ENCODE data around the gene MRLN. TPM values are rescaled to one million over a fixed set of nuclear protein-coding genes. Genes with fewer than 3 reads are reported as not detected.
"Not testable (repeated sequence)": the region's sequence is repeated elsewhere in the genome, so short reads cannot be mapped to it uniquely, and the experiment has no call there.

The MRLN gene
- total RNA-seq, 2 donors from 2014 or later: not detected

GRCh38 chr10:59735296-59735695 is 18.0 kb downstream of the MRLN start:
- Mint-ChIP-seq H3K4me1 (ENCODE audit: low read depth in 2 of 2) (peaks cover 4 to 5% of the 10 kb centered on the region in 2 donors), H3K27me3 (peaks cover 3 to 16% of the 10 kb centered on the region in 2 donors), H3K9me3 (no peaks in the 10 kb centered on the region), H3K4me3 (no peak overlapping the region), H3K27ac (no peak overlapping the region), H3K36me3 (no peaks in the 10 kb centered on the region)
- ATAC-seq (no peak), DNase-seq (ENCODE audit: low spot score) (no peak)

GRCh38 chr10:59734014-59734462 is 19.2 kb downstream of the MRLN start:
- H3K9me3 Mint-ChIP-seq: no peaks in the 10 kb centered on the region
- no peak overlapping the region for H3K27ac Mint-ChIP-seq
- H3K4me1 Mint-ChIP-seq (ENCODE audit: low read depth in 2 of 2): peaks cover 4 to 5% of the 10 kb centered on the region in 2 donors
- ATAC-seq: no peak
- no peaks in the 10 kb centered on the region for H3K36me3 Mint-ChIP-seq
- H3K27me3 Mint-ChIP-seq: peaks cover 3 to 16% of the 10 kb centered on the region in 2 donors
- no peak overlapping the region for H3K4me3 Mint-ChIP-seq
- no peak for DNase-seq (ENCODE audit: low spot score)

- not testable (repeated sequence) for DNase-seq (ENCODE audit: low spot score); H3K4me1 Mint-ChIP-seq (ENCODE audit: low read depth in 2 of 2); ATAC-seq; H3K9me3 Mint-ChIP-seq; H3K27ac Mint-ChIP-seq; H3K4me3 Mint-ChIP-seq; H3K36me3 Mint-ChIP-seq
- peaks cover 3 to 14% of the 10 kb centered on the region in 2 donors for H3K27me3 Mint-ChIP-seq
These were observed 19.8 kb downstream of the MRLN start for GRCh38 chr10:59733321-59734013.

- not testable (repeated sequence) for ATAC-seq; H3K27me3 Mint-ChIP-seq; H3K4me1 Mint-ChIP-seq (ENCODE audit: low read depth in 2 of 2); H3K36me3 Mint-ChIP-seq; H3K9me3 Mint-ChIP-seq; H3K4me3 Mint-ChIP-seq; H3K27ac Mint-ChIP-seq; DNase-seq (ENCODE audit: low spot score)
These were observed 20.4 kb downstream of the MRLN start for GRCh38 chr10:59732849-59733248.

GRCh38 chr10:59729167-59729566 is 24.1 kb downstream of the MRLN start:
- not testable (repeated sequence) for ATAC-seq; H3K9me3 Mint-ChIP-seq; H3K27ac Mint-ChIP-seq; H3K4me1 Mint-ChIP-seq (ENCODE audit: low read depth in 2 of 2); H3K4me3 Mint-ChIP-seq; H3K27me3 Mint-ChIP-seq; DNase-seq (ENCODE audit: low spot score); H3K36me3 Mint-ChIP-seq

- no peaks in the 10 kb centered on the region for H3K4me1 Mint-ChIP-seq (ENCODE audit: low read depth in 2 of 2)
- no peak overlapping the region for H3K4me3 Mint-ChIP-seq
- DNase-seq (ENCODE audit: low spot score) (no peak), ATAC-seq (no peak)
- no peak overlapping the region for H3K27ac Mint-ChIP-seq
- peaks cover 0 to 3% of the 10 kb centered on the region in 2 donors for H3K27me3 Mint-ChIP-seq
- no peaks in the 10 kb centered on the region for H3K36me3 Mint-ChIP-seq
- no peaks in the 10 kb centered on the region for H3K9me3 Mint-ChIP-seq
These were observed 28.9 kb downstream of the MRLN start for GRCh38 chr10:59724098-59724938.

GRCh38 chr10:59720377-59720776 is 32.9 kb downstream of the MRLN start:
- Mint-ChIP-seq H3K9me3 (no peaks in the 10 kb centered on the region), H3K4me3 (no peak overlapping the region), H3K4me1 (ENCODE audit: low read depth in 2 of 2) (no peaks in the 10 kb centered on the region), H3K36me3 (no peaks in the 10 kb centered on the region), H3K27ac (no peak overlapping the region), H3K27me3 (peaks cover 0 to 9% of the 10 kb centered on the region in 2 donors)
- DNase-seq (ENCODE audit: low spot score) (no peak), ATAC-seq (no peak)

GRCh38 chr10:59719374-59719773 is 33.9 kb downstream of the MRLN start:
- Mint-ChIP-seq H3K36me3 (no peaks in the 10 kb centered on the region), H3K27me3 (peaks cover 3 to 9% of the 10 kb centered on the region in 2 donors), H3K9me3 (no peaks in the 10 kb centered on the region), H3K27ac (no peak overlapping the region), H3K4me1 (ENCODE audit: low read depth in 2 of 2) (no peaks in the 10 kb centered on the region), H3K4me3 (no peak overlapping the region)
- ATAC-seq: no peak
- DNase-seq (ENCODE audit: low spot score): no peak

- peaks cover 8 to 14% of the 10 kb centered on the region in 2 donors for H3K27me3 Mint-ChIP-seq
- H3K4me3 Mint-ChIP-seq: no peak overlapping the region
- DNase-seq (ENCODE audit: low spot score): no peak
- H3K36me3 Mint-ChIP-seq: no peaks in the 10 kb centered on the region
- H3K27ac Mint-ChIP-seq: no peak overlapping the region
- H3K9me3 Mint-ChIP-seq: no peaks in the 10 kb centered on the region
- H3K4me1 Mint-ChIP-seq (ENCODE audit: low read depth in 2 of 2): no peaks in the 10 kb centered on the region
- ATAC-seq: no peak
These were observed 35.0 kb downstream of the MRLN start for GRCh38 chr10:59718257-59718656.

GRCh38 chr10:59713196-59713821 is 39.9 kb downstream of the MRLN start:
- Mint-ChIP-seq H3K4me3 (no peak overlapping the region), H3K4me1 (ENCODE audit: low read depth in 2 of 2) (no peaks in the 10 kb centered on the region), H3K27ac (no peak overlapping the region), H3K9me3 (no peaks in the 10 kb centered on the region), H3K27me3 (peaks cover 27 to 39% of the 10 kb centered on the region in 2 donors), H3K36me3 (no peaks in the 10 kb centered on the region)
- no peak for DNase-seq (ENCODE audit: low spot score)
- no peak for ATAC-seq

- Mint-ChIP-seq H3K4me1 (ENCODE audit: low read depth in 2 of 2) (no peaks in the 10 kb centered on the region), H3K27me3 (peaks cover 32 to 52% of the 10 kb centered on the region in 2 donors), H3K4me3 (no peak overlapping the region), H3K27ac (no peak overlapping the region), H3K36me3 (no peaks in the 10 kb centered on the region), H3K9me3 (no peaks in the 10 kb centered on the region)
- ATAC-seq: no peak
- DNase-seq (ENCODE audit: low spot score): no peak
These were observed 41.3 kb downstream of the MRLN start for GRCh38 chr10:59711871-59712494.

GRCh38 chr10:59709395-59710125 is 43.7 kb downstream of the MRLN start, which contains the start of gene SLC16A9:
TSS of gene SLC16A9 (minus strand) at chr10:59709850. CDS start at chr10:59684291, 25,559 bp downstream.
- peak; percentile 61 for DNase-seq (ENCODE audit: low spot score)
- ATAC-seq: peak; percentile 84
- peak within 1 kb of the TSS; percentile 54 for H3K4me3 Mint-ChIP-seq
- peaks cover 29 to 63% of the 10 kb centered on the region in 2 donors for H3K27me3 Mint-ChIP-seq
- no peak within 1 kb of the TSS for H3K27ac Mint-ChIP-seq
- H3K36me3 Mint-ChIP-seq: no peaks in the 10 kb centered on the region
- no peaks in the 10 kb centered on the region for H3K9me3 Mint-ChIP-seq
- H3K4me1 Mint-ChIP-seq (ENCODE audit: low read depth in 2 of 2): no peaks in the 10 kb centered on the region

- H3K4me1 Mint-ChIP-seq (ENCODE audit: low read depth in 2 of 2): no peaks in the 10 kb centered on the region
- H3K27me3 Mint-ChIP-seq: peaks cover 31 to 56% of the 10 kb centered on the region in 2 donors
- H3K27ac Mint-ChIP-seq: no peak overlapping the region
- ATAC-seq: peak in 1 of 2 donors; percentile 14
- no peak overlapping the region for H3K4me3 Mint-ChIP-seq
- H3K36me3 Mint-ChIP-seq: no peaks in the 10 kb centered on the region
- DNase-seq (ENCODE audit: low spot score): no peak
- no peaks in the 10 kb centered on the region for H3K9me3 Mint-ChIP-seq
These were observed 44.4 kb downstream of the MRLN start for GRCh38 chr10:59708816-59709394.

All from natural killer cell treated with Interleukin-12 subunit alpha and Interleukin-12 subunit beta and Interleukin-15 and Interleukin-18, amount 100 ng/mL, for 72 hours (primary cell).